Right cardiac atrium (tissue), 5 donors: ENCODE measurements around the gene ANKAR. TPM values are rescaled to one million over a fixed set of nuclear protein-coding genes. Genes with fewer than 3 reads are reported as not detected.
"Not testable (repeated sequence)": the region's sequence is repeated elsewhere in the genome, so short reads cannot be mapped to it uniquely, and the experiment has no call there.

ENCODE experiments used
- ATAC-seq, 2 donors: fragments of 200-7000 bp; cut with Tn5 transposase; one replicate each; pipeline versions ENCODE4 v1.8.0 to v1.9.1; 2020; ENCODE audit warnings: moderate library complexity in 2 of 2, mild to moderate bottlenecking in 1 of 2
- DNase-seq, 3 donors: peaks; one replicate each; pipeline ENCODE4 v3.0.0-alpha.2; 2020
- H3K27ac ChIP-seq: one replicate; pipeline ENCODE4 v1.5.1; 2013; ENCODE audit warnings: mild to moderate bottlenecking, low read length, control low read depth, moderate library complexity
- H3K27me3 ChIP-seq: one replicate; pipeline ENCODE4 v1.6.1; 2013; ENCODE audit not compliant: control insufficient read depth, insufficient read depth
- H3K4me1 ChIP-seq: one replicate; pipeline ENCODE4 v1.6.1; 2013; ENCODE audit warnings: low read length; ENCODE audit not compliant: control insufficient read depth, insufficient read depth
- H3K4me3 ChIP-seq: one replicate; pipeline ENCODE4 v1.5.1; 2013; ENCODE audit warnings: low read length, control low read depth
- H3K9me3 ChIP-seq: one replicate; pipeline ENCODE4 v1.6.1; 2013; ENCODE audit warnings: low read length; ENCODE audit not compliant: control insufficient read depth
- WGBS: extraction: QIAGEN DNeasy Blood & Tissue Kit; methylation state at CpG from one replicate; pipeline ENCODE4 v1.1.7; 2013; 5-methylcytosine and 5-hydroxymethylcytosine counted together
- intact Hi-C, 4 donors: fragments of 100-400 bp; cut with DNase I; formaldehyde crosslinking; loops; one replicate each; pipeline versions ENCODE4 v1.11.0 to v1.14.0; 2022 to 2023
- polyA plus RNA-seq: library from polyadenylated mRNA; stranded (reverse); fragments of 200-250 nt; gene quantifications from one replicate; pipeline ENCODE4 v1.2.3, GENCODE V29; 2013
- total RNA-seq, 4 donors: library from RNA; stranded (reverse); fragmentation: NEBNext Ultra II Directional; extraction: Animal tissue kit (Norgen Biotek cat#: 25700); gene quantifications; one replicate each; pipeline ENCODE4 v1.2.1, GENCODE V29; 2021
- donor health status: healthy with polysubstance abuse.
- donor health status: DM: no; HTN: yes; CAD: no.
- donor health status: DM: no; HTN: no; CAD: no.
- donor health status: DM: no; HTN: yes; CAD: no; lungs with severe emphysema.
- donor health status: DM: yes; HTN: yes; CAD: no.

Gene ANKAR
- total and polyA plus RNA-seq, 5 donors: 2.5 to 12.0 (median 10.0) TPM

DNA sequence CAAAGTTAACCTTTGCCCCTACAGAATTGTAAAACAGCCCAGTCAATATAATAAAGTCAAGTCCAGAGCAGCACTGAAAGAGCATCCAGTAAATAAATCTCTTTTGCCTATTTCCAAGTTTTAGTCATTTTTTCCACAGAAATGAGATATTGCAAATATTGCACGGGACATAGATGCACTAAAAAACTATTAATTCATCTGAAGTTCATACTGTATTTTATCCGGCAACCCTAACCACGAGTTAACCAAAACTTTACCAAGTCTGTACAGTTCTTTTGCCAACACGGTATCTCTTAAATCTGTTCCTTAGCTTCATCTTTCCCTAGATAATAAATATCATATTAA, 13.7 kb upstream of the ANKAR start:
- H3K4me3 ChIP-seq: no peak overlapping the region
- H3K27me3 ChIP-seq: no peaks in the 10 kb centered on the region
- DNase-seq (no peak), ATAC-seq (no peak)
- intact Hi-C loops: loop anchor here in 3 of 4 donors (5.0 kb wide), 1 partner anchor 37 kb away; no protein-coding TSS in a partner anchor
- 10% methylated on average over 4 of the region's 4 CpGs for WGBS
- H3K9me3 ChIP-seq: no peaks in the 10 kb centered on the region
- no peak overlapping the region for H3K27ac ChIP-seq
- H3K4me1 ChIP-seq: peaks cover 2% of the 10 kb centered on the region

DNA sequence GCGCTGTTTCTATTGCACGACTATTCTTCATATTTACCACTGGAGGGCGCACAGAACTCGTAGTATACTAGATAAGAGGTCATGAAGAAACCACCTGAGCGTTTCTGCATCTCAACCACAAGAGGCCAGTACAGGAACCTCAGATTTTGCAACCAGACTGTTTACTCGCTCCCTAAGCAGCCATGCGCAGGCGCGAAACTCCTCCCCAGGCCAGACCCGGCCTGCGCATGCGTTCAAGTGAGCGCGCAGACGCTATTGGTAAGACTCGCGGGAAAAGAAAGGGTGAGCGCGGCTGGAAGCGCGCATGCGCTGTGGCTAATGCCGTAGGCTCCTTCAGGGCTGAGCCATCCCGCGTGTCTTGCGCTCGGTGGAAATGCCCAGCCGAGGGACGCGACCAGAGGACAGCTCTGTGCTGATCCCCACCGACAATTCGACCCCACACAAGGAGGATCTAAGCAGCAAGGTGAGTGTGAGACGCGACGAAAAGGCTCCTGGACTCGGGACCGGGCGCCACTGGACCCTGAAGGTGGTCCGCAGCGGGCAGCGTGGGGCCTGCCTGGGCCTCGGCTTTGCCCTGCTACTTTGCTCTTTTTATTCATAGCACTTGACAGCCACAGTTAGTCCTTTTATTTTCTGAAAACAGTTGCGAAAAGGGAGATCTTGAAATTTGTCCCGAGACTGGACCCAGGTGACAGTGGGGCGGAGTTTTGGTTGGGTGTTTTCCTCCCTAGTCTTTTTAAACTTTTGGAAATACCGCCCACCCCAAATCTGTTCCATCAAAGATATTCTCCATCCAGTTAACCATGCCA, 13.1 kb upstream of the ANKAR start, which contains the start of gene ASNSD1:
Gene ASNSD1 (plus strand): TSS at position 312 of the 809 bp plus-strand sequence. CDS start 4,674 bp downstream, outside the sequence.
- peak within 1 kb of the TSS; percentile 84 for H3K27ac ChIP-seq
- WGBS: under 1% methylated on average over 46 of the region's 46 CpGs
- no peaks in the 10 kb centered on the region for H3K27me3 ChIP-seq
- ATAC-seq (peak; percentile 97), DNase-seq (peak; percentile 100)
- no peaks in the 10 kb centered on the region for H3K9me3 ChIP-seq
- H3K4me3 ChIP-seq: peak within 1 kb of the TSS; percentile 82
- intact Hi-C loops: loop anchor here in 3 of 4 donors (5.0 kb wide), 1 partner anchor 36 kb away; no protein-coding TSS in a partner anchor
- peaks cover 2% of the 10 kb centered on the region for H3K4me1 ChIP-seq

DNA sequence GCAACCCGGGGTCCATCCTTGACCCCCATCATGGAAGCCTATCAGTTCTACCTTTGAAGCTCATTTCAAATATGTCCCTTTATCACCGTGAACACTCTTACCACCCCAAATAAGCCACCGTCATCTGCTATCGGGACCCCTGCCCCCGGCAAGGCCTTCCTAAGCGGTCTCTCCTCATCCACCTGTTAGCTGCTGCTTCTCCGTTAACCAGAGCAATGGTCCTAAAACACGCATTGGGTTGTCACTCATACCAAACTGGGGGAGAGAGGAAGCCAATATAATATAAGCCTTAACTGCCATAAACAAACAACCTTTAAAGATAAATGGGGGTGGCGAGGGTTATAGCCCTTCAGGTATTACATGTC, 12.5 kb upstream of the ANKAR start:
- peak in 1 of 2 donors; percentile 1 for ATAC-seq
- H3K4me1 ChIP-seq: peaks cover 2% of the 10 kb centered on the region
- 7% methylated on average over 9 of the region's 9 CpGs for WGBS

DNA sequence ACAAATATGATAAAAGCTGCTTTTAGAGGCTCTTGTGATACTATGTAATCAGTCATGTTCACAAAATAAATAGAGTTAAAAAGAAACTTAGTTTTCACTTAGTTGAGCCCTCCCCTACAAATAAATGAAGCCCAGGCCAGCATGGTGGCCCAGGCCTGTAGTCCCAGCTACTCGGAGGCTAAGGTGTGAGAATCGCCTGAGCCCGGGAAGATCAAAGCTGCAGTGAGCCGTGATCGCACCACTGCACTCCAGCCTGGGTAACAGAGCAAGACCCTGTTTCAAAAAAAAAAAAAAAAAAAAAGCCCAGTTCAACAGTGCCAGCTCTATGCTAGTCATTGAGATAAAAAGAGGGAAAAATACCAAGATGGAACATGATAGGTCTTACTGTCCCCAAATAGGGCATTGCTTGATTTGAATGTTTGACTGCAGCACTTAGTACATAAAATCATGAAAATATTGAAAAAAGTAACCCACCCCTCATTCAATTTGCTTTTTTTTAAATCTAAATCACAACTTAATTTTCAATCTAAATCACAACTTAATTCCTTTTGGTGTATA, 11.7 kb upstream of the ANKAR start:
- H3K4me1 ChIP-seq: peaks cover 2% of the 10 kb centered on the region
- no peaks in the 10 kb centered on the region for H3K9me3 ChIP-seq
- no peaks in the 10 kb centered on the region for H3K27me3 ChIP-seq
- peak overlapping the region; percentile 82 for H3K4me3 ChIP-seq
- H3K27ac ChIP-seq: no peak overlapping the region
- intact Hi-C loops: loop anchor here in 3 of 4 donors (5.0 kb wide), 1 partner anchor 35 kb away; no protein-coding TSS in a partner anchor
- no peak for ATAC-seq
- 77% methylated on average over 5 of the region's 5 CpGs for WGBS
- DNase-seq: no peak

More for the DNA sequence above, 12.5 kb upstream of the ANKAR start:
- DNase-seq: no peak
- Histone ChIP-seq H3K27ac (no peak overlapping the region), H3K9me3 (no peaks in the 10 kb centered on the region), H3K27me3 (no peaks in the 10 kb centered on the region), H3K4me3 (peak overlapping the region; percentile 82)
- intact Hi-C loops: loop anchor here in 3 of 4 donors (5.0 kb wide), 1 partner anchor 35 kb away; no protein-coding TSS in a partner anchor

DNA sequence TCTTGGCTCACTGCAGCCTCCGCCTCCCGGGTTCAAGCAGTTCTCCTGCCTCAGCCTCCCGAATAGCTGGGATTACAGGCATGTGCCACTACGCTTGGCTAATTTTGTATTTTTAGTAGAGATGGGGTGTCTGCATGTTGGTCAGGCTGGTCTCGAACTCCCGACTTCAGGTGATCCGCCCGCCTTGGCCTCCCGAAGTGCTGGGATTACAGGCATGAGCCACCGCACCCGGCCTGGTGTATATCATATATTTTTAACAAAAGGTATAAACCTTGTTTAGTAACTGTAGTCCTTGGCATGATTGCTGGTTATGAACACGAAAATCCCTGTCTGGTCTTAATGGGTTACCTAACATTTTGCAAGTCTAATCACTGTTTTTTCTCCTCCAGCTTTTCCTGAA, 11.2 kb upstream of the ANKAR start:
- 95% methylated on average over 12 of the region's 12 CpGs for WGBS
- H3K27ac ChIP-seq, H3K9me3 ChIP-seq, H3K4me3 ChIP-seq, DNase-seq, ATAC-seq, H3K4me1 ChIP-seq, H3K27me3 ChIP-seq: not testable (repeated sequence)
- intact Hi-C loops: loop anchor here in 3 of 4 donors (5.0 kb wide), 1 partner anchor 34 kb away; no protein-coding TSS in a partner anchor

DNA sequence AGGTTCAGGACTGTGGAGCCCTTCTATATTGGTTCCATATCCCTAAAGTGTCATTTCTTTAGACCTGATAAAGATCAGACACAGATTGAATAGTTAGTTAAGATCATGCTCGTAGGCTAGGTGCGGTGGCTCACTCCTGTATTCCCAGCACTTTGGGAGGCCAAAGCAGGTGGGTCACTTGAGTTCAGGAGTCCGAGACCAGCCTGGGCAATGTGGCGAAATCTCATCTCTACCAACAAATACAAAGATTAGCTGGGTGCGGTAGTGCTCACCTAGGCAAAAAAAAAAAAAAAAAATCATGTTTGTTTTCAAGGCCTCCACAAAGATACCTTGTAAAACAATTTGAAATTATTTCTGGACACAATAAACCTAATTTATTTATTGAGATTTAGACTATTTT, 4.6 kb upstream of the ANKAR start:
- intact Hi-C loops: loop anchor here in 1 of 4 donors (10.0 kb wide), 1 partner anchor 105 kb away; no protein-coding TSS in a partner anchor

DNA sequence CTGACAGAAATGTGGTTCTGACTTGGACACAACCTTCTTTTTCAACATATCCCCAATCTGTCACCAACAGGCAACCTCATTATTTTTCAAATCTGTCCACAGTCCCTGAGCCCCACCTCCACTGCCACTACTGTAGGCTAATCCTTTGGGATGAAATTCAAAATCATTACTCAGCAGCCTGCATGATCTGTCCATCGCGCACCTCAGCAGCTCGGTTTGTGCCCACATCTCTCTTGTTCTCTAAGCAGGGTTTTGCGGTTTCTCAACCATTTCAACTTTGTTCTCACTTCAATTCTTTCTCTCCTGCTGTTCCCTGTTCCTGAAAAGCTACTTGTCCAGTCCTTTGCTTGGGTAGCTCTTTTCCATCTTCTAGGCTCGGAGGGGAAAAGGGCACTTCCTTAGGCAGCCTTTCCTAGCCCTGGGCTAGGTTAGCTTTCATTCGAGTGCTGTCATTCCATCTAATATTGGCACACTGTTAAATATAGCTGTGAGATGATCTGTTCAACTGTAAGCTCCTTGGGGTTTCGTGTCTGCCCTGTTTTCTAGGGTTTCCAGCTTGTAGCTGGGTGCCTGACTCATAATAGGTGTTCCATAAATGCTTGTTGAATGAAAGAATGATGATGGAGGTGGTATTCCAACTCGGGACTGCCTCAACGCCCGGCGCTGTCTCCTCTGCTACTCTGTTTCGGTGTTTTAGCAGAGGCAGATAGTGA, 653 bp upstream of the ANKAR start:
- Histone ChIP-seq H3K4me1 (no peaks in the 10 kb centered on the region), H3K27me3 (no peaks in the 10 kb centered on the region), H3K27ac (peak overlapping the region; percentile 65), H3K9me3 (no peaks in the 10 kb centered on the region), H3K4me3 (peak overlapping the region; percentile 60)
- ATAC-seq: no peak
- intact Hi-C loops: loop anchor here in 1 of 4 donors (10.0 kb wide), 1 partner anchor 101 kb away; no protein-coding TSS in a partner anchor
- DNase-seq: no peak
- 35% methylated on average over 12 of the region's 12 CpGs for WGBS

More for the DNA sequence above, 4.6 kb upstream of the ANKAR start:
- H3K4me3 ChIP-seq: no peak overlapping the region
- H3K27me3 ChIP-seq: no peaks in the 10 kb centered on the region
- ATAC-seq (no peak), DNase-seq (no peak)
- 99% methylated on average over 5 of the region's 5 CpGs for WGBS
- H3K9me3 ChIP-seq: no peaks in the 10 kb centered on the region
- H3K27ac ChIP-seq: no peak overlapping the region
- no peaks in the 10 kb centered on the region for H3K4me1 ChIP-seq

DNA sequence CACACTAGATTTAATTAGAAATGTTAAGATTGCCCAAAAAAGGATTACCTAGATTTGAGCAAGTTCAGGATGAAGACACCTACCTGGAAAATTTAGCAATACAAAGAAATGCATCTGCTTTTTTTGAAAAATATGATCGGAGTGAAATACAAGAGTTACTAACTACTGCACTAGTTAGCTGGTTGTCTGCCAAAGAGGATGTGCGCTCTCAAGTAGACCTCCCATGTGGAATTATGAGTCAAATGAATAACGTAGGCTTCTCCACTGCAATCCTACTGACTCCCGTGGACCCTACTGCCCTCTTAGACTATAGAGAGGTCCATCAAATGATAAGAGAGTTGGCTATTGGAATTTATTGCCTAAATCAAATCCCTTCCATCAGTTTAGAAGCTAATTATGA, 2.0 kb downstream of the ANKAR start:
- no peaks in the 10 kb centered on the region for H3K9me3 ChIP-seq
- intact Hi-C loops: loop anchor here in 1 of 4 donors (10.0 kb wide), 1 partner anchor 98 kb away; no protein-coding TSS in a partner anchor
- H3K27ac ChIP-seq: no peak overlapping the region
- no peak overlapping the region for H3K4me3 ChIP-seq
- H3K27me3 ChIP-seq: no peaks in the 10 kb centered on the region
- WGBS: 60% methylated on average over 4 of the region's 4 CpGs
- DNase-seq (no peak), ATAC-seq (no peak)
- H3K4me1 ChIP-seq: no peaks in the 10 kb centered on the region

DNA sequence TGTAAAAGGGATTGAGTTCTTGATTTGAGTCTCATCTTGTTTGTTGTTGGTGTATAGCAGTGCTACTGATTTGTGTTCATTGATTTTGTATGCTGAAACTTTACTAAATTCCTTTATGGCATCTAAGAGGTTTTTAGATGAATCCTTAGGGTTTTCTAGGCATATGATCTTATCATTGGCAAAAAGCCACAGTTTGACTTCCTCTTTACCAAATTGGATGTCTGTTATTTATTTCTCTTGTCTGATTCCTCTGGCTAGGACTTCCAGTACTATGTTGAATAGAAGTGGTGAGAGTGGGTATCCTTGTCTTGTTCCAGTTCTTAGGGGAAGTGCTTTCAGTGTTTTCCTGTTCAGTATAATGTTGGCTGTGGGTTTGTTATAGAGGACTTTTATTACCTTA, 4.8 kb downstream of the ANKAR start:
- Histone ChIP-seq H3K4me1 (no peaks in the 10 kb centered on the region), H3K27me3 (no peaks in the 10 kb centered on the region), H3K27ac (no peak overlapping the region), H3K4me3 (no peak overlapping the region), H3K9me3 (no peaks in the 10 kb centered on the region)
- intact Hi-C loops: loop anchor here in 1 of 4 donors (10.0 kb wide), 1 partner anchor 96 kb away; no protein-coding TSS in a partner anchor
- ATAC-seq (no peak), DNase-seq (no peak)

DNA sequence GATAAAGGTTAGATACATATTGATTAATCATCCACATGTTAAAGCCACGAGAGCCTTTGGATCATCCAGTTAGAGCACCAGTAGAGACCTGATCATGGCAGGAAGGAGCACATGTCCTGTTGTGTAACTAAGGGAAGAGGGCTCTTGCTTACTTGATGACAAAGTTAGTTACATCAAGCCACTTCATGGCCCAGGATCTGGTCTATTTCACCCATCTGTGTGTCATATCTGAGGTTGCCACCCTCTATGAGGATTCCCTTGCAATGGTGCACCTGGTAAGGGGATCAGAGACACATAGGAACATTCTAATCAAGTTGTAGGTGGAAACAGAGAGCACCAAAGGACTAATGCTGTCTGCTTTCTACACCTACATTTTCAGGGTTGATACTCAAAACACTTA, 6.7 kb downstream of the ANKAR start:
- no peak overlapping the region for H3K4me3 ChIP-seq
- no peak for DNase-seq
- 89% methylated on average over 1 of the region's 1 CpG for WGBS
- H3K27me3 ChIP-seq: no peaks in the 10 kb centered on the region
- H3K4me1 ChIP-seq: peaks cover 4% of the 10 kb centered on the region
- no peak overlapping the region for H3K27ac ChIP-seq
- no peak for ATAC-seq
- intact Hi-C loops: no loop called here
- H3K9me3 ChIP-seq: no peaks in the 10 kb centered on the region
